Measurements from ENCODE around the gene TCERG1L. TPM values are rescaled to one million over a fixed set of nuclear protein-coding genes. Genes with fewer than 3 reads are reported as not detected.

The TCERG1L gene
- total and polyA plus RNA-seq, 9 of the 15 experiments (the other 6 are each of a cell fraction or from before 2014, with no cell fraction given) = not detected

- ATAC-seq = no peak
- in situ Hi-C loops (cut with MboI) = no loop called here
- DNase-seq (ENCODE audit: extremely low read depth in 1 of 4, low spot score in 3 of 4) = no peak
- CTCF ChIA-PET (ENCODE audit: low intra/inter-chr PET ratio) = no interaction called here
- 0% methylated on average over 8 of the region's 18 CpGs for whole genome bisulfite sequencing (ENCODE audit: insufficient coverage, low coverage, missing lambda C conversion rate)
- no peak overlapping the region for H2AFZ ChIP-seq (ENCODE audit: low read depth, low read length)
- H3K4me2 ChIP-seq (ENCODE audit: insufficient read depth, low read length) = no peak overlapping the region
- no peak overlapping the region for H3K9ac ChIP-seq (ENCODE audit: insufficient read depth in 1 of 2, low read depth in 2 of 2, low read length in 2 of 2)
- POLR2A ChIA-PET = interaction anchor here (0.9 kb wide), 1 partner anchor 717 kb away, joined by 3 read pairs; no protein-coding TSS in a partner anchor
- no peak for FAIRE-seq
- no peaks in the 10 kb centered on the region for H4K20me1 ChIP-seq (replicated peaks; ENCODE audit: control insufficient read depth, insufficient read depth, low read length)
- intact Hi-C loops (cut with micrococcal nuclease) = no loop called here
- H3K4me1 ChIP-seq (replicated peaks in 1 of 2; ENCODE audit: control insufficient read depth in 2 of 2, insufficient read depth in 2 of 2, low read length in 2 of 2) = no peaks in the 10 kb centered on the region
- TF ChIP-seq ZNF79 (CRISPR knock-in tag; IDR thresholded peaks at IDR 0.05; ENCODE audit: low read depth) (no peak), PHB2 (IDR thresholded peaks at IDR 0.05; ENCODE audit: low read depth) (no peak), TOE1 (IDR thresholded peaks at IDR 0.05; ENCODE audit: borderline replicate concordance) (no peak), TOE1 (CRISPR knock-in tag; IDR thresholded peaks at IDR 0.05; ENCODE audit: borderline replicate concordance, low read depth) (no peak), HOXB6 (CRISPR knock-in tag; IDR thresholded peaks at IDR 0.05; ENCODE audit: borderline replicate concordance) (no peak), POLR2B (IDR thresholded peaks at IDR 0.05; ENCODE audit: low read depth, partially characterized antibody) (no peak), SMAD3 (CRISPR knock-in tag; conservative IDR thresholded peaks at IDR 0.05) (no peak), RFX5 (IDR thresholded peaks at IDR 0.05; ENCODE audit: low read depth, low read length) (no peak), PPARD (CRISPR knock-in tag; IDR thresholded peaks at IDR 0.05) (no peak), TRIM24 (IDR thresholded peaks at IDR 0.05) (no peak), FOXP4 (CRISPR knock-in tag; IDR thresholded peaks at IDR 0.05; ENCODE audit: borderline replicate concordance) (no peak), IRF9 (tag; IDR thresholded peaks at IDR 0.05) (no peak), POLR2H (tag; IDR thresholded peaks at IDR 0.05; ENCODE audit: low read depth) (no peak), ZFPM2 (CRISPR knock-in tag; IDR thresholded peaks at IDR 0.05) (no peak), GMEB1 (CRISPR knock-in tag; IDR thresholded peaks at IDR 0.05) (no peak), MLX (CRISPR knock-in tag; conservative IDR thresholded peaks at IDR 0.05) (no peak)
- no peaks in the 10 kb centered on the region for H3K79me2 ChIP-seq (ENCODE audit: control insufficient read depth, insufficient read depth, low read length)
- H3K9me3 ChIP-seq (replicated peaks; ENCODE audit: control insufficient read depth, insufficient read depth, low read depth, low read length) = no peaks in the 10 kb centered on the region
- no peaks in the 10 kb centered on the region for H3K36me3 ChIP-seq (ENCODE audit: control insufficient read depth, insufficient read depth, low read length)
- H3K27me3 ChIP-seq (ENCODE audit: control insufficient read depth in 2 of 2, insufficient read depth in 2 of 2, low read length in 2 of 2) = peaks cover 3 to 20% of the 10 kb centered on the region in 2 experiments; a peak in 3 of 5 replicates
- H3K27ac ChIP-seq (ENCODE audit: extremely low read depth, low read depth, low read length) = no peak overlapping the region
- no peak overlapping the region for H3K4me3 ChIP-seq
- H3K9me1 ChIP-seq (ENCODE audit: control insufficient read depth, insufficient read depth, low read length) = no peaks in the 10 kb centered on the region
- no TSS peak for BruUV-seq (replicated peaks)
These were observed 156.2 kb downstream of the TCERG1L start for GRCh38 chr10:131155218-131155875.
